Testis (tissue), 3 donors: ENCODE measurements around the gene PDE7B. TPM values are rescaled to one million over a fixed set of nuclear protein-coding genes. Genes with fewer than 3 reads are reported as not detected.

Experiments used
- DNase-seq: peaks from one replicate; pipeline ENCODE4 v3.0.0-alpha.2; 2019
- H3K27ac ChIP-seq, 2 donors: fragments of 200-600 bp; sonication (generic); one replicate each; pipeline ENCODE4 v1.5.1; 2019
- H3K27me3 ChIP-seq: fragments of 200-600 bp; sonication (generic); one replicate; pipeline ENCODE4 v1.5.1; 2019
- H3K36me3 ChIP-seq: fragments of 200-600 bp; sonication (generic); one replicate; pipeline ENCODE4 v1.5.1; 2017; ENCODE audit warnings: low read depth; ENCODE audit errors: missing control alignments
- H3K4me1 ChIP-seq: fragments of 200-600 bp; sonication (generic); one replicate; pipeline ENCODE4 v1.5.1; 2019
- H3K4me3 ChIP-seq, 2 donors: fragments of 200-600 bp; sonication (generic); one replicate each; pipeline ENCODE4 v1.5.1; 2017 to 2019
- H3K9me3 ChIP-seq: fragments of 200-600 bp; sonication (generic); one replicate; pipeline ENCODE4 v1.5.1; 2017
- CTCF ChIP-seq, 3 experiments: fragments of 450-650 bp in 2 of 3; fragments of 200-600 bp in 1 of 3; sonication (generic) in 1 of 3; IDR thresholded peaks; one replicate each; pipeline ENCODE4 v1.5.1; 2016 to 2019; ENCODE audit warnings: antibody characterized with exemption in 3 of 3, mild to moderate bottlenecking in 2 of 3, moderate library complexity in 1 of 3
- POLR2A ChIP-seq: fragments of 450-650 bp; IDR thresholded peaks from one replicate; pipeline ENCODE4 v1.6.1; 2017; ENCODE audit warnings: antibody characterized with exemption, mild to moderate bottlenecking, moderate library complexity
- WGBS, 2 donors: methylation state at CpG; one replicate each; pipeline ENCODE4 v1.1.5; 2018; 5-methylcytosine and 5-hydroxymethylcytosine counted together
- intact Hi-C: fragments of 100-400 bp; cut with DNase I; formaldehyde crosslinking; loops from one replicate; pipeline ENCODE4 v1.15.1; 2023; ENCODE audit warnings: low total_unique reads
- polyA plus RNA-seq: library from polyadenylated mRNA; stranded (reverse); fragments of 350-450 nt; fragmentation: Illumina TruSeq; extraction: RNeasy Lipid Tissue Mini Kit (QIAGEN cat#74804); gene quantifications from one replicate; pipeline ENCODE4 v1.2.3, GENCODE V29; 2014; ENCODE audit warnings: low read depth, low replicate concordance; ENCODE audit not compliant: insufficient read depth
- total RNA-seq, 2 donors: library from RNA; depleted of rRNA; stranded (reverse); fragments of >200 nt; gene quantifications; one replicate each; pipeline ENCODE4 v1.2.3, GENCODE V29; 2016

PDE7B gene
- total and polyA plus RNA-seq, 3 donors from 2014 or later = 3.7 to 6.9 (median 4.4) TPM

DNA sequence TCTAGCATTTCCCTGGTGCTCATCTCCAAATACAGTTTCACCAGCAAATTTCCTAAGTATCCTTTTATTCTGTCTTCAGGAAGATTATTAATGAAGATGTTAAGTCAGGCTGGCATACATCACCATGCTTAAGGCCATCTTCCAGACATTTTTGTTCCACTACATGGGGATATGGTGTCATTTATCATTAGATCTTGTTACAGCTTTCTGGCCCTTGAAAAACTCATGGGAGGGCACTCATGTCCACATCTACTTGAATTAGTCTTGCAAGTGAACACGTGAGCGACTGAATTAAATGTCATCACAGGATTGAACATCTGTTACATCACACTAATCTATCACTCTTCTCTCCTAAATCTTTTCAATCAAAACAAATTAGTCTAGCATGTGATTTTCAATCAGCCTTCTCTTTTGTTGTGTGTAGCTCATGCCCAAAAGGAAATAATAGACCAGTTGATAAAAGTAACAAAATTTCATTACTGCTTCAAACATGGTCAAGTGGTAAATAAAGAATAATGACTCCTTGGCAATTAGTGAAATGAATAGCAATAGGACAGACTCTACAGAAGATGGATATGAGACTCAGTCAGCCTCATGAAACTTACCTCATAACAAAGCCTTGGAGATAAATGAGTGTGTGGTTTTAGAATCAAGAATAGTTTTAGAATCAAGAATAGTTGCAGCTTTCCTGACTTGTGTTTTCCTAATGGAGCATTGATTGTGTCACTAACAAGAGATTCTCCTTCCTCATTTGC, 318.1 kb downstream of the PDE7B start:
- H3K4me1 ChIP-seq = peaks cover 2% of the 10 kb centered on the region
- intact Hi-C loops = no loop called here
- no peaks in the 10 kb centered on the region for H3K27me3 ChIP-seq
- no peak overlapping the region for H3K4me3 ChIP-seq
- 89 to 97% methylated on average over 2 of the region's 2 CpGs for WGBS, 2 donors
- no peak overlapping the region for H3K27ac ChIP-seq
- no peaks in the 10 kb centered on the region for H3K36me3 ChIP-seq
- H3K9me3 ChIP-seq = no peaks in the 10 kb centered on the region
- TF ChIP-seq POLR2A (no peak), CTCF (IDR thresholded peaks at IDR 0.05) (no peak)
- no peak for DNase-seq

- H3K27ac ChIP-seq = no peak overlapping the region
- TF ChIP-seq CTCF (IDR thresholded peaks at IDR 0.05) (no peak), POLR2A (no peak)
- intact Hi-C loops = no loop called here
- no peak overlapping the region for H3K4me3 ChIP-seq
- H3K36me3 ChIP-seq = no peaks in the 10 kb centered on the region
- H3K27me3 ChIP-seq = no peaks in the 10 kb centered on the region
- H3K4me1 ChIP-seq = peaks cover 3% of the 10 kb centered on the region
- DNase-seq = no peak
- no peaks in the 10 kb centered on the region for H3K9me3 ChIP-seq
- 88 to 94% methylated on average over 3 of the region's 3 CpGs for WGBS, 2 donors
Observed at GRCh38 chr6:136171231-136171630, 319.7 kb downstream of the PDE7B start.

DNA sequence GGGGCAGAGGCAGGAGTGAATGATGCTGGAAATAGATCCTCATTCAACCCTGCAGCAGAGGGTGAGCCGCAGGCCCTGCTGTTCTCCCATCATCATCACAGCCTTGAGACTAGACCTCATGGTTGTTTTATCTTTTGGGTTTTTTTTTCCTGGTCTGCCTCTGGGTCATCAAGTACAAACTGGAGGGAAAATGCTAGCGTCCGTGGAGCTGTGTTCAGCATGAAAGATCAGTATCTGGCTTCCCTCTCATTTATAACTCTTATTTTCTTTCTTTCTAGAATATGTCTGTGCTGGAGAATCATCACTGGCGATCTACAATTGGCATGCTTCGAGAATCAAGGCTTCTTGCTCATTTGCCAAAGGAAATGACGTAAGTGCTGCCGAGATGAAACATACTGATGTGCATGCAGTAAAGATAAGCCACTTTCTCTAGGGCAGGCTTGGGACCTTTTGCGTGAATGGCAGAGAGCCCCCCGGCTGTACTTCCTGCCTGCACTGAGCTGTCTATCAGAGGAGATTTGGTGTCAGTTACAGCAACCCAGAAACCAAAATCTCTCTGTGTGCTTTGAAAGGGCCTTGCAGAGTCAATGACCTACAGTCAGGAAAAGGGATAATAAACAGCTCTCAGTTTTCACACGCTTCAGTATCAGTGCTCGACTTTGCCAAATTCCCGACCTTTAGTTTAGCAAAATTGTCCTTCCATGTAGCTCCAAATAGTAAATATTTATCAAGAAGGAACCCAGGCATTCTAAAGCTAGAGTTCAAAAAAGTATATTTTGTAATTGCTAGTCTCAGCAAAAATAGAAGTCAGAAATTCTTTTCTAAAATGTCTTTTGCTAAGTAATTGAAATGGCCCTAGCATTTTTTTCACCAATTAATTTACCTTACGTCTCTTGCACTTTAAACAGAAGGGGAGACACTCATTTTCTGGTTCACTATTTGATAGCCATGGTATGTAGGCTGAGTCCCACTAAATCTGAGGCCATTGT, 322.3 kb downstream of the PDE7B start:
- H3K4me3 ChIP-seq = no peak overlapping the region
- H3K9me3 ChIP-seq = no peaks in the 10 kb centered on the region
- H3K4me1 ChIP-seq = peaks cover 3% of the 10 kb centered on the region
- WGBS, 2 donors = 39 to 44% methylated on average over 13 of the region's 13 CpGs
- H3K27ac ChIP-seq = peak overlapping the region in 1 of 2 donors; percentile 60
- TF ChIP-seq POLR2A (no peak), CTCF (IDR thresholded peaks at IDR 0.05) (no peak)
- intact Hi-C loops = no loop called here
- H3K27me3 ChIP-seq = no peaks in the 10 kb centered on the region
- DNase-seq = no peak
- H3K36me3 ChIP-seq = no peaks in the 10 kb centered on the region

GRCh38 chr6:136174510-136174909, 323.0 kb downstream of the PDE7B start:
- DNase-seq = no peak

More at GRCh38 chr6:136174510-136174909, 323.0 kb downstream of the PDE7B start:
- Histone ChIP-seq H3K27ac (peak overlapping the region in 1 of 2 donors; percentile 60), H3K27me3 (no peaks in the 10 kb centered on the region), H3K4me3 (no peak overlapping the region), H3K9me3 (no peaks in the 10 kb centered on the region), H3K36me3 (no peaks in the 10 kb centered on the region), H3K4me1 (peaks cover 3% of the 10 kb centered on the region)
- TF ChIP-seq CTCF (IDR thresholded peaks at IDR 0.05) (no peak), POLR2A (no peak)
- intact Hi-C loops = no loop called here
- 26% methylated on average over 2 of the region's 2 CpGs for WGBS, 2 donors
